ENCODE measurements around the gene PPL.
"Not testable (repeated sequence)": the region's sequence is repeated elsewhere in the genome, so short reads cannot be mapped to it uniquely, and the experiment has no call there.

The PPL gene

DNA sequence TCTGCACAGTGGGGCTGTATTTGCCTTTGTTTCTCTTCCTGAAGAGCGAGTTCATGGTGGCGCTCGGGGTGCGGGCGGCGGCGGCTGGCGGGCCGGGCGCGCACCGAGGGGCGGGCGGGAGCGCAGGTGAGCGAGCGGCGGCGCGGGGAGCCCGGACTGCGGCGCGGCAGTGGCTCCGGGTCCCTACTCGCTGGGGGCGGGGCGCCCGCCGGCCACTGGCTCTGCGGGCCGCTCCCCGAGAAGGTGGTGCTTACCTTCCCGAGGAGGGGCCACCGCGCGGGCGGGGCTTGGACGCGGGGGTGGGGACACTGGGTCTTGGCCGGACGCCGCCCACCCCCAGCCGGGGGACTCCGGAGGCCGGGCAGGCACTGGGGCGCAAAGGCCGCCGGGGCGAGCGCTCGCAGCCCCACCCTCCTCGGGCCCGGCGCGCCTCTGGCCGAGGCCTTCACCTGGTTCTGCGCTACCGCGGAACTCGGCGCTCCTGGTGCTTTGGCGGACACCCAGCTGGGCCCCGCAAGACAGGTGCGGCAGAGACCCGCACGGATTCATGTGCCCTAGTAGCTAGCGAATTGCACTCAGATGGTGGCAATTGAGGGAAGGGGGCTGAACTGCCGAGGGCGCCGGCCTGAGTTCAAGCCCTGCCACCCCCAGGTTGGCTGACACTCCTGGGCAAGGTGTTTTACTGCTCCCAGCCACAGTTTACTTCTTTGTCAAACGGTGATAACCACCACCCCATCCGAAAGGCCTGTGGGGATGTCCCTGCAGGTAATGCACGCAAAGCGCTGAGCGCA lies at the start of gene PPL:
PPL (minus strand) TSS at position 158 of the 791 bp plus-strand sequence; CDS start at position 55, 103 bp downstream.
- DNase-seq: no peak

DNA sequence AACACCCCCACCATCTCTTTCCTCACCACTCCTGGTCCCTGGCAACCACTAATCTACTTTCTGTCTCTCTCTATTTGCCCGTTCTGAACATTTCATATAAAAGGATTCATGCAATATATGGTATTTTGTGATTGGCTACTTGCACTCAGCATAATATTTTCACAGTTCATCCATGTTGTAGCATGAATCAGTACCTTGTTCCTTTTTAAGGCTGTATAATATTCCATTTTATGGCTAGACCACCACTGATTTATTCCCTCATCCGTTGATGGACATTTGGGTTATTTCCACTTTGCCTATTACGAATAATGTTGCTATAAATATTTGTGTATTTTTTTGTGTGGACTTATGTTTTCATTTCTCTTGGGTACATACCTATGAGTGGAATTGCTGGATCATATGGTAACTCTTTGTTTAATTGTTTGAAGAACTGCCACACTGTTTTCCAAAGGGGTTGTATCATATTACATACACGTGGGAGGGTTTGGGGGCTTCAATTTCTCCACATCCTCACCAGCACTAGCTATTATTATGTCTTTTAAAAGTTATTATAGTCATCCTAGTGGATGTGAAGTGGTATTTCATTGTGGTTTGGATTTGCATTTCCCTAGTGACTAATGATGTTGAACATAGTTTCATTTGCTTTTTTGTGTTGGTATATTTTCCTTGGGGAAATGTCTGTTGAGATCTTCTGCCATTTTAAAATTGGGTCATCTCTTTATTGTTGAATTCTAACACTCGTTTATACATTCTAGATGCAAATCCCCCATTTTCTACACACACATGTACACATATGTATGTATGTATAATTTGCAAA lies 47.4 kb upstream of the PPL start:
- DNase-seq: no peak

DNA sequence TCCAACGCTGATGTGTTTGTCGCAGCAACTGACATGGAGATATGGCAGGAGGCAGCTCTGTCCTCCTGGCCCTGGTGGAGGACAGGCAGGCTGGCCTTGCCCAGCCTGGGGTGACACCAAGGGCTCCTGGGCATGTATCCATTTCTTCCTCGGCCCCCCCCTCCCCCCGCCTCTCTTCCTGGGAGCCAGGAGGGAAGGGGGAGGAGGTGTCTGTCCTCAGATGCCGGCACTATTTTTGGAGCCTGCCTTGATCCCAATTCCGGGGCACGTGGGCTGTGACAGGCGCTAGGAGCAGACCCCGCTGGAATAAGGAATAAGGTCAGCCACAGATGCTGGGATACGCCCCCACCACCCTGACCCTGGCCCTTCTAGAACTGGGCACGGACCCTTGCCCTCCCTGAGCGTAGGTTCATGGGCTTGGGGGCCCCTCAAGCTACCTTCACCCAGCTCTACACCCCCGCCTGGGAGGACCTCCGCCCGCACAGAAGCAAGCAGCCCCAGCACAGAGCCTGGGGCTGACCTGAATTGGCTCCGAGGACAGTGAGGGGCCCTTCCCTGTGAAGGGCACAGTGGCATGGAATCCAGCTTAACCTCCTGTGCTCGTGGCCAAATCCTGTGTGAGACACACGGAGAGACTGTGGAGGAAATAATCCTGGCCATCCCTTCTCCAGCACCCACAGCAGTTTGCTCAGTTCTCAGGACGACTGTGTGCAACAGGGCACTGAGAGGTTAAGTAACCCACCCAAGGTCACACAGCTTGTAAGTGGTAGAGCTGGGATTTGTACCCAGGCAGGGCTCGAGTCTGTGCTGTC lies 45.3 kb upstream of the PPL start:
- no peak for DNase-seq

- no peak for DNase-seq
Measured at GRCh38 chr16:4981473-4981872, 44.5 kb upstream of the PPL start.

GRCh38 chr16:4980691-4981090 lies 43.7 kb upstream of the PPL start:
- DNase-seq: no peak

DNA sequence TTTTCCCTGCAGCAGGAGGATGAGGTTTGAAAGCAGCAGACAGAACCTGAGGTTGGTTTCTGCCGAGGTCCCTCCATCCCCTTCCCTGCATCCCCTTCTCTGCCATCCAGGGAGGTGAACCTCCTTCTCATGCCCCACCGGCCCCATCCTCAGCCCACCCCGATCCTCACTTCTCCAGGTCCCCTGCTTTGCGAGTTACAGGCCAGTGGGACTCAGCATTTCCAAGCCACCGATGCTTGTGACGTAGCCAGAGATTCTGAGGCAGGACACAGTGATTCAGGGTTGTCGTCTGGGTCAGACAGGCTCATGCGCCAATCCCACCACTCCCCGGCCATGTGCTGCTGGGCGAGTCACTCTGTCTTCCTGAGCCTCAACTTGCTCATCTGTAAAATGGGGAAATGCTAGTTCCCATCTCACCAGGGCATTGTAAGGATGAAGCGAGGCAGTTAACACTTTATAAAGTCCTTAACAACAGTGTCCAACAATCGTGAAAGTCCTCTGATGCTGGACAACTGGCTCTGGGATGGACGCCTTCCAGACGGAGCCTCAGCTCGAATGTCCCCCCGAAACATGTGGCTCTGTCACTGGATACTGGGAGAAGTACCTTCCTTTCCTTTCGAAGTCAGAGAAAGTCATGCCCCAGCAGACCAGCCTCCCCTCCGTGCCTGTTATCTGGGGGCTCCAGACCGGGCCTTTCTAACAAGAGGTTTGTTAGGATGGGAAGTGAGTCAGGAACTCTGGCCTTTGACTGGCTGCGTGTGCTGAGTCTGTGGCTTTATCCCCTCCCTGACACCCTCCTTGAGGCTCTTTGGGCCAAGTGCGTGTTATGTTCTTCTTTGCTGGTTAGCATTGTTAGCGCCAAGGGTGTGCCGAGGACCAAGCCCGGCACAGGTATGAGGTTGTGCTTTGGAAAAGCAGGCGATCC lies 43.0 kb upstream of the PPL start:
- DNase-seq: no peak

- DNase-seq: no peak
Measured at GRCh38 chr16:4979164-4979563, 42.2 kb upstream of the PPL start.

- DNase-seq: no peak
Measured at GRCh38 chr16:4976611-4977145, 39.7 kb upstream of the PPL start.

- DNase-seq: no peak
Measured at GRCh38 chr16:4976079-4976478, 39.1 kb upstream of the PPL start.

DNA sequence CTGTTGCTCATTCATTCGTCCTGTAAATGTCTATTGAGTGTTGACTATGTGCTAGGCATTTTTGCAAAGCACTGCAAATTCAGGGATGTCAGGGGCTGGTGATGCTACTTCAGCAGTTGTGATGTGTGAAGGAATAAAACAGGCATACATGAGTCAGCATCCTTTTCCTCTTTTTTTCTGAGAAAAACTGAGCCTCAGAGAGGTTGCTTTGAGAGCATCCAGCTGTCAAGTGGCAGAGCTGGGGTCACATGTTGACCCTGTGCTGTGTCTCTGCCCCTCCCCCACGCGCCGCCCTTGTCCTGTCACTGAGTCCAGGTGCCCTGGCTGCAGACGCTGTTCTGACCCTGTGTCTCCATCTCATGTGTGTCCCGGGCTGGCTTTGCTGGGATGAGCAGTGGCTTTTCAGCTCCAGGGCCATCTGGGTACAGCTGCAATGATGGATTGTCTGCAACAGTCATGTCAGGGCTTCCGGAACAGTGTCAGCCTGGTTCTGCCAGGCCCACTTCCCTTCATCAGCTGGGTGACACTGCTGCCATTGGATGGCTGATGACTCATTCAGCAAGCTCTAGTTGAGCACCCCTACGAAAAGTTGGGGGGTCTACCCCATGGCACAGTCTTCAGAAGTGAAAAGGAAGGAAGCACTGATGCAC lies 36.1 kb upstream of the PPL start:
- DNase-seq: no peak

- no peak for DNase-seq
Measured at GRCh38 chr16:4970010-4970409, 33.1 kb upstream of the PPL start.

DNA sequence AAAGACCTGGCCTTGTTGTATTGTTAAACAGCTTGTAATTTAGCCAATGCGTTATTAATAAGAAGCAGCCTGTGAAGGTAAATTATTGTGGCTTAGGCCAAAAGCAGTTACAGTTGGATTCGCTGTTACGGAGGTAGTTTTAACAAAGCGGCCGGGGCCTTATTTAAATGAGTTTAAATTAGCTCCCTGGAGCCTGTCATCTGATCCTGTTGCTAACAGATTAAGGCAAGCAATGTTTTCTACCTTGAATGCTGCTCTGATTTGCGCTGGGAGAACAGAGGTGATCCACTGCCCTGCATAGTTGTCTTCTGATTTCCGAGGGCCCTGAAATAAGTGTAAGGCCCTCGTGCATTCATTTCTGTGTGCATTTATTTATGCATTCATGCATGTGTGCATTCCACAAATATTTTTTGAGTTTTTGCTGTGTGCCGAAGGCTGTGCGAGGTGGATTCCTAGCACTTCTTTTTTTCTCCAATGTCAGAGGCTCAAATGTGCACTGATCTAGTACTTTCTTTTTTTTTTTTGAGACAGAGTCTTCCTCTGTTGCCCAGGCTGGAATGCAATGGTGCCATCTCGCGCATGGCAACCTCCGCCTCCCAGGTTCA lies 32.0 kb upstream of the PPL start:
- DNase-seq: no peak

- DNase-seq: not testable (repeated sequence)
Measured at GRCh38 chr16:4968278-4968677, 31.3 kb upstream of the PPL start.

DNA sequence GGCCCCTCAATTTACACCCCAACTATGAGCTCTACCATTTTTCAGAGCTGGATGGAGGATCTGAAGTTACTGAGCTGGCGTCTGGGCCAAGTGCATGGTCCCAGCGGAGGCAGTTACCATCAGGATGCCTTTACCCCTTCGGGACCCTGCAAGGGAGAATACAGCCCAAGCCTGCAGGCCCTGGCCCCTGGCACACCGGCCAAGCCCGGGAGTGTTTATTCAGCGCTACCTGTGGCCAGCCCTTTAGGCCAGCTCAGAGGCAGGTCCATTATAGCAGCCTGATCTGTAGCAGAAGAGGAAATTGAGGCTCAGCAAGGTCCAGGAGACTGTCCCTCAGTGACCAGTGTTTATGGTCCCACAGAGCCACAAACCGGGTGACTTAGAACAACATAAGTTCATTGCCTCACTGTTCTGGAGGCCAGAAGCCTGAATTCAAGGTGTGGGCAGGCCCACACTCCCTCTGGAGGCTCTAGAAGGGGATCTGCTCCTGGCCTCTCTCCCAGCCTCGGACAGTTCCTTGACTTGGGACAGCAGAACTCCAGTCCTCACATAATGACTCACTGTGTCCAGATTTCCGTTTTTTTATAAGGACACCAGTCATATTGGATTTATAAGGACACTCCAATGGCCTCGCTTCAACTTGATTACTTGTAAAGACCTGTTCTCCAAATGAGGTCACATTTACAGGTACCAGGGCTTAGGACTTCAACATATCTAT lies 29.9 kb upstream of the PPL start:
- DNase-seq: no peak

DNA sequence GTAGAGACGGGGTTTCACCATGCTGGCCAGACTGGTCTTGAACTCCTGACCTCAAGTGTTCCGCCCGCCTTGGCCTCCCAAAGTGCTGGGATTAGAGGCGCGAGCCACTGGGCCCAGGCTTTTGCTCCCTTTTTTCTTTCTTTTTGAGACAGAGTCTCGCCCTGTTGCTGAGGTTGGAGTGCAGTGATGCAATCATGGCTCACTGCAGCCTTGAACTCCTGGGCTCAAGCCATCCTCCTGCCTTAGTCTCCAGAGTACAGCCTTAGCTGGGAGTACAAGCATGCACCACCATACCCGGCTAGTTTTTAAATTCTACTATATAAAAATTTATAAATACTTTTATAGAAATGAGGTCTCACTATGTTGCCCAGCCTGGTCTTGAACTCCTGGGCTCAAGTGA lies 26.6 kb upstream of the PPL start:
- not testable (repeated sequence) for DNase-seq

GRCh38 chr16:4962716-4963115 lies 25.8 kb upstream of the PPL start:
- no peak for DNase-seq

DNA sequence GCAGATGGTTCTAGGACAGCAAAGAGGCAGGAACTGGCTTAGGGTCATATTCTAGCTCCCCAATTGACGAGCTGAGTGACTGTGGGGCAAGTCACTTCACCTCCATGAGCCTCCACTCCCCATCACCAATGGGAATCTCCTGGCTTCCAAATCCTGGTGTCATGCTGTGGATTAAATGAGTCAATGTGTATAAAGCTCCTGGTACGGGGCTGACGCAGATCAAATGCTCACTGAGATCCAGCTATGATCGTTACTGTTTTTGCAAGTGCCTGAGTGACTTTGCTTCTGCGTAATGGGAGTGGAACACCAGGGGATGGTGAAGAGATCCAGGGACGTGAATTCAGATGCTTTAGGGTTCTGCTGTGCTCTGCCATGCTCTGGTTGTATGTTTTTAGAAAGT lies 23.6 kb upstream of the PPL start:
- DNase-seq: no peak

GRCh38 chr16:4958510-4959438 lies 21.8 kb upstream of the PPL start:
- DNase-seq: no peak
